Ramos (cell line): ENCODE results near the gene SIGLEC1.

Source experiments
- in situ Hi-C: fragments of 300-500 bp; cut with MboI; formaldehyde crosslinking; loops from one replicate; pipeline ENCODE4 v1.14.3; 2022; ENCODE audit warnings: low sequenced_read_pairs; ENCODE audit not compliant: unreplicated experiment

SIGLEC1 gene

DNA sequence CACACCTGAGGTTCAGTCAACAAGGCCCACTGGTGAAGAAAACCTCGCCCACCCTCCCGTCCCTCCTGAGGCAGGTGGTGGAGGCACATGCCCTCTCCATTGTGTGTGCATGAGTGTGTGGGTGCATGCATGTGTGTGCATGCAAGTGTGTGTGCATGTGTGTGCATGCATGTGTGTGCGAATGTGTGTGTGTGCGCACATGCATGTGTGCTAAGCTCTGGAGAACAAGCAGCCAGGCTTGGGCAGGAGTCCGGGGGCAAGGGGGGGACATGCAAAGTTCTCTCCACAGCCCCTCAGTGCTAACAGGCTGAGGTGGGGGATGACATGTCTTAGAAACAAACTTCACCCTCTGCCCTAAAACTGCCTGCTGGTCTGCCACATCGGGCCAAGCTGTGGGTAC, 17.0 kb upstream of the SIGLEC1 start:
- in situ Hi-C loops = no loop called here

DNA sequence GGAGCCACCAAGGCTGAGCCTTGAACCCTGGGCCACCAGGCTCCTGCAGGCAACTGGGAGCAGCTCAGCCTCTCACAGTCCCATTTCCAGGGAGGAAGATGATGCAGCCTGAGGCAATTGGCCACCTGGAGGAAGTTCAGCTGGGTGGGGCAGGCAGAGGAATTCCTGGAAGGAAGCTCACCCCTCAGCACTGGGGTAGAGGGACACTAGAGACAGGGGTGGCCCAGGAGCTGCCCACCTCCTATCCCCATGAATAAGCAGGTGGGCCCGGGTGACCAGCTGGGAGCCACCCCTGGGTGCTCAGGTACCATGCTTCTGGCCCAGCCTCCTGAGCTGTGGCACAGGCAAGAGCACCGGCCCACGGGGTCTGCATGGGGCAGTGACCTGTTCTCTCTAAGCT, 16.5 kb upstream of the SIGLEC1 start:
- in situ Hi-C loops = no loop called here

- in situ Hi-C loops = no loop called here
Measured at GRCh38 chr20:3728354-3728753, 16.0 kb upstream of the SIGLEC1 start.

DNA sequence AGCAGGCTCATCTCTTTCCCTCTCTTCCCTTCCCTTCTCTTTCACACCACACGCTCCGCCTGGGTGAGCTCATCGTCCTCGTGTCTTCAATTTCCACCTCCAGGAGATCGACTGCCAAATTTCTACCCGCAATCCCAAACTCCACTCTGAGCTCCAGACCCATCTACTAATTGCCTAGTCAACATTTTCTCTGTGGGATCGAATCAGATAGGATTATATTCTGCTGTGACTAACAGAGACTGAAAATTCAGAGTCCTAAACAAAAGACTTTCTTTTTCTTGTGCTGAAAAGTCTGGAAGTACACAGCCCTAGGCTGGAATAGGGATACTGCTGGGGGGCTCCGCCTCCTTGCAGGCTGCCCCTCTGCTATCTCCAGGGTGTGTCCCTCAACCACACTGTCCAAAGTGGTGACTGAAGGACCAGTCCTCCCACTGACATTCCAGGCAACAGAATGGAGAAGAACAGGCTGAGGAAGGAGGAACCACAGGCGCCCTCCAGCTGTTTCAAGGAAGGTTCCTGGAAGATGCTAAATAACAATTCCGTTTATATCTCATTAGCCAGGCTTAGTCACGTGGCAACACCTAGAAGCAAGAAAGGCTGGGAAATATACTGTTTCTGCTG, 15.1 kb upstream of the SIGLEC1 start:
- in situ Hi-C loops = no loop called here

GRCh38 chr20:3724356-3724755, 12.0 kb upstream of the SIGLEC1 start:
- in situ Hi-C loops = no loop called here

DNA sequence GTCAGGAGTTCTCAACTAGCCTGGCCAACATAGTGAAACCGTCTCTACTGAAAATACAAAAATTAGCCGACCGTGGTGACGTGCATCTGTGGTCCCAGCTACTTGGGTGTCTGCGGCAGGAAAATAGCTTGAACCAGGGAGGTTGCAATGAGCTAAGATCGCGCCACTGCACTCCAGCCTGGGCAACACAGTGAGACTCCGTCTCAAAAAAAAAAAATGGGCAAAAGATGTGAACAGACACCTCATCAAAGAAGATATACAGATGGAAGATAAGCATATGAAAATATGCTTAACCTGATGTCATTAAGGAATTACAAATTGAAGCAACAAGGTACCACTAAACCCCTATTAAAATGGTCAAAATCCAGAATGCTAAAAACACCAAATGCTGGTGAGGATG, 10.9 kb upstream of the SIGLEC1 start:
- in situ Hi-C loops = no loop called here

DNA sequence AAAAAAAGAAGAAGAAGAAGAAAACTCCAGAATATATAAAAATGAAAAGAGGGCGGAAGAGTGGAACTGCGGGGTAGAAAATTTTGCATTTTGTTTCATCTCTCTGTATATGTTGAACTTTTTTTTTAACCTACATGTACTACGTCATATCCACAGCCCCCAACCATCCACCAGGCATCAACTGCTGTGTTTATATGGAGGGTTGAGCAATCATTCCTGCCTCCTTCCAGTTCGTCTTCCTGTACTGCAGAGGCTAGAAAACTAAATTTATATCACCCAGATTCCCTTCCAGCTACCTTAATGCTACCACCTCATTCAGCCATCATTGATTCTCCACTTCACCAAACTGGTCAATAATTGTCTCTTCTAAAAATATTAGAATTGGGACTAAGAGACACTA, 9.5 kb upstream of the SIGLEC1 start:
- in situ Hi-C loops = no loop called here

GRCh38 chr20:3720626-3721025, 8.2 kb upstream of the SIGLEC1 start:
- in situ Hi-C loops = no loop called here

DNA sequence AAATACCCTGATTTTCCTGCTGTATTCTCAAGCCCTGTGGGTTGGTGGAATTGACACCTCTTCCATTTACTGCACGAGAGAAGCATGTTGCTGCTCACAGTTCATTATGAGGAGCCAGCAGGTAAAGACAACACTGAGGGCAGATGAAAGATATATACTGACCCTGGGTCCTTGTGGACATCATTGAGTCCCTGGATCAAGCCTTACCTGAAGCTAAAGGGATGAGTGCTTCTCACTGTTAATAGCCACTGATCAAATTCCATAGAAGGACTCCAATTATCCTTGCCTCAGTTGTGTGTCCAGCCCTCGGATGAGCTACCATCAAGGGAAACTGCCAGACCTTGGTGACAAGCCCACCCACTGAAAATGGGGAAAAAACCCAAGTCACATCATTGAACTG, 7.7 kb upstream of the SIGLEC1 start:
- in situ Hi-C loops = no loop called here

- in situ Hi-C loops = no loop called here
Measured at GRCh38 chr20:3719046-3719445, 6.6 kb upstream of the SIGLEC1 start.

- in situ Hi-C loops = no loop called here
Measured at GRCh38 chr20:3716195-3716834, 3.9 kb upstream of the SIGLEC1 start.

DNA sequence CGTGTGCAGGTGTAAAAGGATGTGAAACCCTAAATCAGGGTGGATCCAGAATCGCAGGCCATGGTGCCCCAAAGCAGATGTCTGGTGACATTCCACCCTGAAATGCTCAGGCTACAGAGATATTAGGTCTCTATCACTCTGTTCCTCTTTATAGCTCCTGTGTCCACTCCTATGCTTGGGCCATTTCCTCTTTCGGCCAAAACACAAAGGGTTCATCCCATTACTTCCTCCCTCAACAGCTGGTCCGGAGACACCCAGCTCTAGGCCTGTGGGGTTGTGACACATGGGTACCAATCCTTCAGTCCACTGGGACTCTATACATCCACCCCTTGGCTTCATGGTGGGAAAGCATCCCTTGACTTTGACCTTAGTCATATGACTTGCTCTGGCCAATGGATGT, 1.7 kb upstream of the SIGLEC1 start:
- in situ Hi-C loops = no loop called here

GRCh38 chr20:3711484-3711941, 887 bp downstream of the SIGLEC1 start:
- in situ Hi-C loops = no loop called here

- in situ Hi-C loops = no loop called here
Measured at GRCh38 chr20:3710703-3711483, 1.5 kb downstream of the SIGLEC1 start.

GRCh38 chr20:3710011-3710466, 2.4 kb downstream of the SIGLEC1 start:
- in situ Hi-C loops = no loop called here

- in situ Hi-C loops = no loop called here
Measured at GRCh38 chr20:3707508-3707899, 4.9 kb downstream of the SIGLEC1 start.

GRCh38 chr20:3706774-3707507, 5.5 kb downstream of the SIGLEC1 start:
- in situ Hi-C loops = no loop called here

GRCh38 chr20:3705970-3706739, 6.2 kb downstream of the SIGLEC1 start:
- in situ Hi-C loops = no loop called here

- in situ Hi-C loops = no loop called here
Measured at GRCh38 chr20:3705491-3705969, 6.9 kb downstream of the SIGLEC1 start.

GRCh38 chr20:3704087-3704486, 8.3 kb downstream of the SIGLEC1 start:
- in situ Hi-C loops = no loop called here
